ENCODE data around the gene SLC25A15.

Gene SLC25A15

GRCh38 chr13:40762849-40763248, 26.6 kb upstream of the SLC25A15 start:
- POLR2A ChIA-PET (ENCODE audit: low non-redundant PET) = no interaction called here
- TF ChIP-seq CTCF (conservative IDR thresholded peaks at IDR 0.05; ENCODE audit: low read depth) = no peak
- no peak for DNase-seq (ENCODE audit: low spot score)
- CTCF ChIA-PET = no interaction called here
- H3K27ac ChIP-seq = no peak overlapping the region

- no peak for TF ChIP-seq CTCF (conservative IDR thresholded peaks at IDR 0.05; ENCODE audit: low read depth)
- H3K27ac ChIP-seq = no peak overlapping the region
- ChIA-PET CTCF (interaction anchor here (0.6 kb wide), 1 partner anchor 584 kb away, joined by 3 read pairs; no protein-coding TSS in a partner anchor), POLR2A (ENCODE audit: low non-redundant PET) (no interaction called here)
- no peak for DNase-seq (ENCODE audit: low spot score)
These were observed 24.6 kb upstream of the SLC25A15 start for GRCh38 chr13:40764587-40765403.

- POLR2A ChIA-PET (ENCODE audit: low non-redundant PET) = no interaction called here
- no peak overlapping the region for H3K27ac ChIP-seq
- CTCF ChIA-PET = interaction anchor here (0.6 to 1.9 kb wide), 3 partner anchors 11 to 703 kb away, joined by 3 to 5 read pairs (median 3); no protein-coding TSS in a partner anchor
These were observed 23.8 kb upstream of the SLC25A15 start for GRCh38 chr13:40765602-40766001.

GRCh38 chr13:40769970-40770369, 19.4 kb upstream of the SLC25A15 start:
- no peak overlapping the region for H3K27ac ChIP-seq
- TF ChIP-seq CTCF (conservative IDR thresholded peaks at IDR 0.05; ENCODE audit: low read depth) = no peak
- POLR2A ChIA-PET (ENCODE audit: low non-redundant PET) = interaction anchor here (0.7 kb wide), 1 partner anchor 155 kb away, joined by 3 read pairs; no protein-coding TSS in a partner anchor
- no peak for DNase-seq (ENCODE audit: low spot score)
- CTCF ChIA-PET = interaction anchor here (0.7 kb wide), 1 partner anchor 1268 kb away, joined by 5 read pairs; no protein-coding TSS in a partner anchor

More at GRCh38 chr13:40765602-40766001, 23.8 kb upstream of the SLC25A15 start:
- DNase-seq (ENCODE audit: low spot score) = no peak
- no peak for TF ChIP-seq CTCF (conservative IDR thresholded peaks at IDR 0.05; ENCODE audit: low read depth)

- POLR2A ChIA-PET (ENCODE audit: low non-redundant PET) = interaction anchor here (0.7 kb wide), 1 partner anchor 154 kb away, joined by 3 read pairs; no protein-coding TSS in a partner anchor
- DNase-seq (ENCODE audit: low spot score) = no peak
- no peak for TF ChIP-seq CTCF (conservative IDR thresholded peaks at IDR 0.05; ENCODE audit: low read depth)
- H3K27ac ChIP-seq = peak overlapping the region; percentile 87
- CTCF ChIA-PET = interaction anchor here (0.7 kb wide), 1 partner anchor 1269 kb away, joined by 5 read pairs; no protein-coding TSS in a partner anchor
These were observed 18.8 kb upstream of the SLC25A15 start for GRCh38 chr13:40770609-40770933.

- ChIA-PET CTCF (no interaction called here), POLR2A (ENCODE audit: low non-redundant PET) (interaction anchor here (0.7 kb wide), 1 partner anchor 154 kb away, joined by 3 read pairs; no protein-coding TSS in a partner anchor)
- H3K27ac ChIP-seq = peak within 1 kb of the TSS; percentile 87
- peak; percentile 92 for DNase-seq (ENCODE audit: low spot score)
- TF ChIP-seq CTCF (conservative IDR thresholded peaks at IDR 0.05; ENCODE audit: low read depth) = no peak
These were observed 18.3 kb upstream of the SLC25A15 start, which contains the start of gene MRPS31 for GRCh38 chr13:40770934-40771618. Gene MRPS31, minus strand, starts transcription at chr13:40771190. Its CDS starts 54 bp downstream, at chr13:40771136.

Measured in RWPE1 (cell line).